Measurements from ENCODE around the gene GNG2.

GRCh38 chr14:52008136-52008535, 147.7 kb downstream of the GNG2 start:
- TF ChIP-seq CTCF (IDR thresholded peaks at IDR 0.05) (no peak), EZH2phosphoT487 (IDR thresholded peaks at IDR 0.05) (no peak), EZH2 (IDR thresholded peaks at IDR 0.05) (no peak)

Data from neural progenitor cell (in vitro differentiated cells).